GM19397 (cell line): Measurements from ENCODE around the gene TIAM1.

ENCODE experiments used
- ATAC-seq: cut with Tn5 transposase; IDR thresholded peaks from one replicate; pipeline ENCODE4 v1.9.1; 2021; ENCODE audit warnings: mild to moderate bottlenecking, moderate library complexity; ENCODE audit not compliant: unreplicated experiment

TIAM1 gene

GRCh38 chr21:31145274-31145673 is 198.8 kb downstream of the TIAM1 start:
- ATAC-seq: no peak

GRCh38 chr21:31143036-31143435 is 201.0 kb downstream of the TIAM1 start:
- no peak for ATAC-seq

- no peak for ATAC-seq
These were observed 201.5 kb downstream of the TIAM1 start for GRCh38 chr21:31142600-31142999.

GRCh38 chr21:31141389-31142000 is 202.6 kb downstream of the TIAM1 start:
- no peak for ATAC-seq

- ATAC-seq: no peak
These were observed 203.4 kb downstream of the TIAM1 start for GRCh38 chr21:31140676-31141075.

- no peak for ATAC-seq
These were observed 204.0 kb downstream of the TIAM1 start for GRCh38 chr21:31140025-31140424.

GRCh38 chr21:31137960-31138359 is 206.1 kb downstream of the TIAM1 start:
- no peak for ATAC-seq

GRCh38 chr21:31136891-31137290 is 207.2 kb downstream of the TIAM1 start:
- ATAC-seq: peak; percentile 57

- no peak for ATAC-seq
These were observed 208.4 kb downstream of the TIAM1 start for GRCh38 chr21:31135531-31136184.

GRCh38 chr21:31133243-31133830 is 210.7 kb downstream of the TIAM1 start:
- peak; percentile 16 for ATAC-seq

- peak; percentile 70 for ATAC-seq
These were observed 211.4 kb downstream of the TIAM1 start for GRCh38 chr21:31132574-31133242.

- ATAC-seq: no peak
These were observed 213.2 kb downstream of the TIAM1 start for GRCh38 chr21:31130821-31131220.

- ATAC-seq: no peak
These were observed 215.8 kb downstream of the TIAM1 start for GRCh38 chr21:31128234-31128633.

GRCh38 chr21:31124010-31124409 is 220.1 kb downstream of the TIAM1 start:
- no peak for ATAC-seq

GRCh38 chr21:31119199-31119598 is 224.9 kb downstream of the TIAM1 start:
- no peak for ATAC-seq

- ATAC-seq: no peak
These were observed 226.7 kb downstream of the TIAM1 start for GRCh38 chr21:31117128-31117916.

- no peak for ATAC-seq
These were observed 228.8 kb downstream of the TIAM1 start for GRCh38 chr21:31115249-31115648.

- ATAC-seq: no peak
These were observed 233.0 kb downstream of the TIAM1 start for GRCh38 chr21:31111093-31111492.

- no peak for ATAC-seq
These were observed 233.6 kb downstream of the TIAM1 start for GRCh38 chr21:31110430-31110829.

GRCh38 chr21:31107871-31108270 is 236.2 kb downstream of the TIAM1 start:
- ATAC-seq: peak; percentile 49

GRCh38 chr21:31107176-31107785 is 236.8 kb downstream of the TIAM1 start:
- peak; percentile 15 for ATAC-seq
